GM18499 (cell line): ENCODE results near the gene NPAS3.

Experiments used
- ATAC-seq: cut with Tn5 transposase; IDR thresholded peaks from one replicate; pipeline ENCODE4 v1.9.1; 2021; ENCODE audit warnings: moderate number of reproducible peaks; ENCODE audit not compliant: insufficient read depth, unreplicated experiment

The NPAS3 gene

DNA sequence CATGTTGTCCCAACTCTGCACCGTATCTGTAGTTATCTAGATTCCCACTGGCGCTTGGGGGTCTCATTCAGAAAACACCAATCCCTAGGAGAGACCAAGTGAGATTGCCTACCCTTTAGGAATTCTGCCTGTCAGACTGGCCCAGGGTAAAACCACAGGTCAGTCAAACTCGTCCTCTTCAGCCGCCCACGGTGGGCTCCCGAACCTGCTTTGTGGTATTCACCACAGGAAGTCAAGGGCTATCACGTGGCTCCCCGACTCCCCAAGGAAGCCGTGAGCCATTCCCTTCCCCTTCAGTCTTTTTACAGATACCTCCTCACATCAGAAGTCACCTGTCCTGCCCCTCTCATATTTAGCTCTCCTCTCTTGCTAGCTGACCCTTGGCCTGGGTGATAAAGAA lies 852.3 kb downstream of the NPAS3 start:
- no peak for ATAC-seq

DNA sequence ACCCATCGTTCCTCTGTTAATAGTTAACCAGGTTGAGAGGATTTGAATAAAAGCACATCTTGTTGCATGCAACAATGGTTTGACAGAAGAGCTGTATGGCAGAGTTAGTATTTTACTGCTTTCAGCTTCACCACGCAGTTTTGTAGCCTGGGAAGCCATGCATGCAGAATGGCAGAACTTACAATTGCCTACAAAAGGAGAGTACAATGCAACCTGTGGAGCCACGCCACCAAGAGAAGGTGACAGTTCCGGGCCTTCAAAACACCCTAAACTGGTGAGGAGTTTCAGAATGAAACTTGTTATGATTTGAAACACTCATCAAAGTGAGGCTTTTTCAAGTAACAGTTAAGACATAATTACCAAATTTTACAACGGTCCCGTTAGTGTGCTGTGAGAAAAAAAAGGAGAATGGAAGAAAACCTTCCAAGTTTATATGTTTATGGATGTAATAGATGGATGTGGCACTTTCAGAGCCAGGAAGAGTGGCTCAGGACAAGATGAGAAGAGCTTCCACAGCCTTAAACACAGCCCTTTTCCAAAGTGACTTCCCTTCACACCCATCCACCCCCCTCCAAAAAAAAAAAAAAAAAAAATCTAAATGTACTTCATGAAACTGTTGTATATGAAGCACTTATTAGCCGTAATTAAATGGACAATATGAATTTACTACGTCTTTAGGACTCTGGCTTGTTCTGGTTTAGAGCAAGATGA lies 853.5 kb downstream of the NPAS3 start:
- peak; percentile 72 for ATAC-seq

DNA sequence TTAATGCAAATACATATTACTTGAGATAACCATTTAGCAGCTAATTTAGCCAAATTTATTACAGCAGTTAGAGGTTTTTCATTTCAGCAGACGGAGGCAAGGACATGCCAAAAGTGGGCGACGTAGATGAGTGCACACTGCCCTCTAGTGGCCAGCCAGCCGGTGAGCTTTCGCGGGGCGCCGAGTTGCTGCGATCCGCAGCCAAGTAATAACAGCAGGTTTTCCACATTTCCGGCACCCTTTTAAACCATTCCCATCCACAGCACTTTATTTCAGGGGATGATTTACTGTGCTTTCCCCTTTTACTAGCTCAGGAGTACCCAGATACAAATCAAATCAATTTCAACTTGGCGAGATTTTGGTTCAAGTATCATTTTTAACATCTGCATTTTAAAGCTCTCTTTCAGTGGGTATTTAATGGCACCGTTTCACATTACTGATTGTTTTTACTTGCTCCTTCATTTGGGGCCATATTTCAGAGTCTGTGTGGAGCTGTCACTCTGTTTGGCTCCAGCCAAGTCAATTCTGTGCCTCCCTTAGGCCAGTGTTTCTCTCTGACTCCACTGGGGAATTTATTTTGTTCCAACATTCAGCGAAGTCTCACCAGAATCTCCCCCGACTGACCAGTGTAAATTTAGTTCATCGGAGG lies 854.2 kb downstream of the NPAS3 start:
- peak; percentile 35 for ATAC-seq

DNA sequence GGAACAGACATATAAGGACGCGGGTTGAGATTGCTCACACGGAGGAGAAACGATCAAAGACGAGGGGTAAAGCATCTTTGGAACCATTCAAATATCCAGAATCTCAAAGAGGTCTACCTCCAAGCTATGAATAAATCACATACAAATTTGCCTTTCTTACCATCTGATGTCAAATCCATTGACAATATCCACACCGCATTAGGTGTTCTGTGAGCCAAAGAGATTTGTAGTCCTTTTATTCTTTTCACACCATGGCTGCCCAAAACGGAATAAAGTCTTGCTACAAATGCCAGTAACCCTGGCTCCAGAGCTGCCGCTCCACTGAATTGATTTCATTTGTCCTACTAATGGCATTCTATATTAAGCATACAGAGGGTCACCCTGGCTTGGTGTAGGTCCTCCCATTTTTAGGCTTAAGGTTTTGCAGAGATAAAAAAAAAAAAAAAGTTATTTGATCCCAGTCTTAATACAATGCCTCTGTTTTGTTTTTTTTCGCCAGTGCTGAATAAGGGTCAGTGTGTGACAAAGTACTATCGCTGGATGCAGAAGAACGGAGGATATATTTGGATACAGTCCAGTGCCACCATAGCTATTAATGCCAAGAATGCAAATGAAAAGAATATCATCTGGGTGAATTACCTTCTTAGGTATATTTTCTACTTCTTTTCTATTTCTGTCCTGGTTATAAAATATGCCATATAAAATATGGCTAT lies 854.9 kb downstream of the NPAS3 start:
- ATAC-seq, result no peak

DNA sequence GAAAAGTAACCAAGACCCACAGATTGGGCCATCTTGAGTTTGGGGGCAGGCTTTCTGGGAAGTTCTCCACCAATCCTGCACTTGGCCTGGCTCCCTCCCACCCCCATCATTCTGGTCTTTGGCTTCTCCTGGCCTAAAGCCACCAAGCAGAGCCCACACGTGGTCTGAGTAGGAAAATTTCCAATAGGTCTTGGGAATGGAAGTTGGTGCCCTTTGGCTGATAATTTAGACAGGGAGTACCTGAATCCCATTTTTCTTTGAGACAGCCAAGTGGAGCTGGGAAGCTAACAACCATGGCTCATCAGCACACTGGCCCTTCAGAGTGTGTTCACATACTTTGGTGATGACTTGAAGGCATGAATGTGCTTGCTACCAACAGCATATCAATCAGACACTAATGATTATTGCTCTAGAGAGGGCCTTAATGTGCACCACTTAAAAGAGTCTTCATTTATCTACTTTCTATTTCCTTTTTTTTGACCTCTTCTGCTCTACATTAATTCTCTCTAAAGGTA lies 856.2 kb downstream of the NPAS3 start:
- no peak for ATAC-seq

DNA sequence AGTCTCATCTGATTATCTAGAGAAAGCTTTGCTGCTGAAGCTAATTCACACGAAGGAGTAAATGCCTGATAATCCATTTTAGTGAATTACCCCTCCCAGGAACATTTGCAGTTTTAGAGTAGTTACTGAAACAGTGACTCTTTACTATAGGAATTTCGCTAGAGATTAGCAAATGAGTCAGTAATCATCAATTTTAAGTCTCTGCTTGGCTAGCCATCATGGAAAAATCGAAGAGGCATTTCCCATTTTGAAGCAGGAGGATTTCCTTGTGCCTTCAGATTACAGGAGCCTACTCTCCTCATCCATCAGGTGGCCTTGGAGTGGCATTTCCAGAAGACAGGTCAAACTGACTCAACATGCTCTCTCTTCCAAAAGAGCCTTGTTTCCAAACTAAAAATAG lies 857.7 kb downstream of the NPAS3 start:
- ATAC-seq, result no peak

DNA sequence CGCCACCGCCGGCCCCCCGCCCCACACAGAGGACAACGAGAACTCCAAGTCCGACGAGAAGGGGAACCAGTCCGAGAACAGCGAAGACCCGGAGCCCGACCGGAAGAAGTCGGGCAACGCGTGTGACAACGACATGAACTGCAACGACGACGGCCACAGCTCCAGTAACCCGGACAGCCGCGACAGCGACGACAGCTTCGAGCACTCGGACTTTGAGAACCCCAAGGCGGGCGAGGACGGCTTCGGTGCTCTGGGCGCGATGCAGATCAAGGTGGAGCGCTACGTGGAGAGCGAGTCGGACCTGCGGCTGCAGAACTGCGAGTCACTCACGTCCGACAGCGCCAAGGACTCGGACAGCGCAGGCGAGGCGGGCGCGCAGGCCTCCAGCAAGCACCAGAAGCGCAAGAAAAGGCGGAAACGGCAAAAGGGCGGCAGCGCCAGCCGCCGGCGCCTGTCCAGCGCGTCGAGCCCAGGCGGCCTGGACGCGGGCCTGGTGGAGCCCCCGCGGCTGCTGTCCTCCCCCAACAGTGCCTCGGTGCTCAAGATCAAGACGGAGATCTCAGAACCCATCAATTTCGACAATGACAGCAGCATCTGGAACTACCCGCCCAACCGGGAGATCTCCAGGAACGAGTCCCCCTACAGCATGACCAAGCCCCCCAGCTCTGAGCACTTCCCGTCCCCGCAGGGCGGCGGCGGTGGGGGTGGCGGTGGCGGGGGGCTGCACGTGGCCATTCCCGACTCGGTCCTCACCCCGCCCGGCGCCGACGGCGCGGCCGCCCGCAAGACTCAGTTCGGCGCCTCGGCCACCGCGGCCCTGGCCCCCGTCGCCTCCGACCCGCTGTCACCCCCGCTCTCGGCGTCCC lies 861.3 kb downstream of the NPAS3 start:
- ATAC-seq, result no peak

DNA sequence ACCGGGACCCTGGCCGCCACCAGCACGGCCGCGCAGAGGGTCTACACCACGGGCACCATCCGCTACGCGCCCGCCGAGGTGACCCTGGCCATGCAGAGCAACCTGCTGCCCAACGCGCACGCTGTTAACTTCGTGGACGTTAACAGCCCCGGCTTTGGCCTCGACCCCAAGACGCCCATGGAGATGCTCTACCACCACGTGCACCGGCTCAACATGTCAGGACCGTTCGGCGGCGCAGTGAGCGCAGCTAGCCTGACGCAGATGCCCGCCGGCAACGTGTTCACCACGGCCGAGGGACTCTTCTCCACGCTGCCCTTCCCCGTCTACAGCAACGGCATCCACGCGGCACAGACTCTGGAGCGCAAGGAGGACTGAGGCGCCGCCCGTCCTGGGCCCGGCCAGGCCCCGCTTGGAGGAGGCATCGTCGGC lies 862.1 kb downstream of the NPAS3 start:
- no peak for ATAC-seq

DNA sequence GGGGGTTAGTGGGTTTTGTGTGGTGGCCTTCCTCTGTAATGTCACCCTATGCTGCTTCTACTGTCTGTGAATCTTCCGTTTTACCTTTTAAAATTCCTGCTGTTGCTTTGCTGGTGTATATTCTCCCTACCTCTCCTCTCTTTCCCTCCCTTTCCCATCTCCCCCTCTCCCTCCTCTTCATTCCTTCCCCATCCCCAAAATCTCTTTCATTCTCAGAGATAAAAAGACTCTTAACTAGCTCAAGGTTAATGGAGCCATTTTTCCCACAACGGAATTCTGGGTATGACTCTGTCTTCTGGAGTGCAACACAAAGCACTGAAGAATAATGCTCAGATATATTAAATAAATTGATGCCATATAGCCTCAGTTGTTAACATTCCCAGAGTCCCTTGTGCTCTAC lies 864.1 kb downstream of the NPAS3 start:
- no peak for ATAC-seq

DNA sequence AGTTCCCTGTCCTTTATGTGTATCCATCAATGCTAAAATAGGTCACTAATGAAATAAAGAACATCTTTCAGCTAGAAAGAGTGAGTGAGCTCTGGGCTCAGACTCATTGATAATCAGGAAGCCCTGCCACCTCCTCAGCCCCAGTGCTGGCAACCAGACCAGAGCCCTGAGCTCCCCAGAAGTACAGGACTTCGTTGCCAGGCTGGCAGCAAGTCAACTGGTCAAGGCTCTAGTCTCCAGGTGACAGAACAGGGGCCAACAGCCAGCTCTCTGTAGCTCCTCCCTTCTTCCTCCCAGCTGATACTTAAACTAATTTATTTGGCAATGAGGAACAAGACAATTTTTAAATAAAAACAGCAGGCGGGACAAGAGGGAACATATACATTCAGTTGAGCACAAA lies 866.9 kb downstream of the NPAS3 start:
- no peak for ATAC-seq

DNA sequence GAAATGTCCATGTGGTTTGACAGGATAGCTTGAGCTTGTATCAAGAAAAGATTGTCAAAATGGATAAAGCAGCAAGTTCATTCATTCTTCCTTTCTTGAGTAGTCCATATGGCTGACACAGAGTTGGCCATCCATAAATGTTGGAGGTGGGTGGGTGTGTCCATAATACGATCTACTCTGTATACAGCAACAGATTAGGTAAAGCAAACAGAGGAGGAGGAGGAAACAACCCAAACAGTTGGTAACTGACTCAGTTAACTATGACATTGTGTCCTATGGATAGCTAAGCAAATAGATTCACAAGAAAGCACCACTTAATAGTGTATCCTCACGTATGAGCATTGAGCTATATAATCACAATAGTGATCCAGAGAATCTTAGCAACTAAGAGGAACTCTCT lies 868.2 kb downstream of the NPAS3 start:
- ATAC-seq, result no peak

DNA sequence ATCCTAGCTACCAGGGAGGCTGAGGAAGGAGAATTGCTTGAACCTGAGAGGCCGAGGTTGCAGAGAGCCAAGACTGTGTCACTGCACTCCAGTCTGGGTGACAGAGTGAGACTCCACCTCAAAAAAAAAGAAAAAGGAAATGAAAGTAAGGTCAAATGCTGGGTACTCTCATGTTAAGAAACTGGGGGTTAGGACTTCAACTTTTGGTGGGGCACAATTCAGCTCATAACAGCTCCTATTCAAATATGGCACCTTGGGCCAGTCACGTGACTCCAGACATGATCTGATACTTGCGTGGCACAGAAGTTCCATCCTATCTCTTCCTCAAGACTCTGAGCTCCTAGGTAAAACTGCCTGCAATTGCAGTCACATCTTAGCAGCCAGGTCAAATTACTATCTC lies 869.5 kb downstream of the NPAS3 start:
- ATAC-seq, result no peak

DNA sequence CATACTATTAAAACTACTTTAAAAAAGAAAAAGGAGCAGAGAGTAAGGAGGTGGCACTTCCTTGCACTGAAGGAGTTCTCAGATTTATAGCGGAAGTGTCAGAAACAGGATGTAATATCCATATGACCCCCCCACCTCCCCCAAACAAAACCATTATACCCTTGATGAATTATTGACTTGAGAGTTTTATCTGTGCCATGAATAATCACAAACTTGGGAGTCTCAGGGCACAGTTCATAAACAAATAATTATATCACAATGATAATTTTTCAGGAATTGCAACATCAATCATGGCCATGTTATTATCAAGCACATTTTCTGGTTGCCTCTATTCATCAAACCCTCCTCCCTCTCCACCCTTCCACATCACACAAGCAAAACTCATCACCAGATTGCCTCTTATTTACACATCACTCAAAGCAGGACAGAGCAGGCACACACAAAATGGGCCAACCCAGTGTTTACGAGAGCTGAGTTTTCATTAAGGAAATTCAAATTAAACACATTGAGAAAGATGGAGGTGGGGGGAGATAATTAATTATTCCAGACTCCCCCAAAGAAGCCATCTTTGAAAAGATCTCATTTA lies 870.8 kb downstream of the NPAS3 start:
- ATAC-seq, result no peak

DNA sequence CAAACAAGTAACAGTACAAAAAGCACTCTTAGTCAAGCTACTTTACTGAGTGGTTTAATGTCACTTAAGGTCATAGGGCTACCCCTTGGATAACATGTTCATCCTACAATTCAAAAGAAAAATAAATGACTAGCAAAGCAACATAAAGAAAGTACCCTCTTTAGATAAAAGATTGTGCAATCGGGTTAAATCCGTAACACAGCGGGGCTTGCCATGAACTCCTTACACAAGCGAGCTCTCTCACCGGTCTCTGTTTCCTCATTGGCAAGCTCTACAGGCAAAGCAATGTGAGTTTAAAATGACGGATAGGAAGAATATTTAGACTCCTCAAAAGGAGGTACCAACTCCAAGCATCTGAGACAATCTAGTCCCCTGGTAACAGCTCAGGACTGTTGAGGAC lies 871.6 kb downstream of the NPAS3 start:
- ATAC-seq, result no peak

DNA sequence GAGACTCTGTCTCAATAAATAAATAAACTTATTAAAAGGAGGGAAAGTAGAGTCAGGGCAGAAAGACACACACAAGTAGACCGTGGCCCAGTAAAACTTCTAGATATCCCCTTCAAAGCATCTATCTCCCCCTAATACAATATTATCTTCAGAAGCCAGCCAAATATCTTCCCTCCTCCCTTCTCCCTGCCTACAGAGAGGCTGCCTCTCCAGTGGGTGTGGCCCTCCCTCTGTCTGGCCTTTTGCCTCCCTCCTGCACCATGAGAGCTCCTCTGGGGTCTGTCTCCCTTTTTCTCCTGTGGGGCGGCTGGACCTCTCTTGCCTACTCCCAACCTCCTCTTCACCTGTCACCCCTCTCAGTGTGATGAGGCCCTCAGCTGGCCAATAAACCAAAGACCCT lies 873.0 kb downstream of the NPAS3 start:
- no peak for ATAC-seq

DNA sequence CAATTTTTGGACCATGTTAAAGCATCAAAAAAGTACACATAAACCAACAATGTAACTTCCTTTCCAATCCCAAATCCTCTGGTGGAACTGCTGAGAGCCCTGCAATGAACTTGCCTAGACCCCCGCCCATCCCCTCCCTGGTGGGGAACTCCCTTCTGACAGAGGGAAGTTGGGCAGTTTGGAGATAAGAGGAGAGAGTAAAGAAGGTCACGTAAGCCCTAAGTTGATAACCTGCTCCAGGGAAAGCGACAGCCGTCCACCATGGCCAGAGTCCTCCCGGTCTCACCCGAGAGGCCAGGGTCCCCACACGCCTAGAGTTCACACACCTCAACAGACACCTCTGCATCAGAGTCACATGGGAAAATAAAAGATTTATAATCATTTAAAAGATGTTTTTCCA lies 873.5 kb downstream of the NPAS3 start:
- ATAC-seq, result no peak

DNA sequence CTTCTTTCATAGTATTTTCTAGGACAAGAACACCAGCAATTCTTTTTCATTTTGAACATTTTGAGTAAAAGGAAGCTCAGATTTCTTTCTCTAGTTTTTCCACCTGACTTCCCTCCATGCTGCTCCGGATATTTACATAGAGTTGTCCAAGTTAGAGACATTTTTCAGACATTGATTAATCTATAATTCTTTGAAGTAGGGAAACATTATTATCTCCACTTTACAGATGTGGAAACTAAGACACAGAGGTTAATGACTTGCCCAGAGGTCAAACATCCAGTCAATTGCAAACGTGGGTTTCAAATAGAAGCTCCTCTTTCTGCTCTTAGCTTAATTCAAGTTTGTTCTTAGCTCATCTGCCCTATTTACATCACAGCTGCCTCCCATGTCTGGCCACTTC lies 873.9 kb downstream of the NPAS3 start:
- no peak for ATAC-seq

DNA sequence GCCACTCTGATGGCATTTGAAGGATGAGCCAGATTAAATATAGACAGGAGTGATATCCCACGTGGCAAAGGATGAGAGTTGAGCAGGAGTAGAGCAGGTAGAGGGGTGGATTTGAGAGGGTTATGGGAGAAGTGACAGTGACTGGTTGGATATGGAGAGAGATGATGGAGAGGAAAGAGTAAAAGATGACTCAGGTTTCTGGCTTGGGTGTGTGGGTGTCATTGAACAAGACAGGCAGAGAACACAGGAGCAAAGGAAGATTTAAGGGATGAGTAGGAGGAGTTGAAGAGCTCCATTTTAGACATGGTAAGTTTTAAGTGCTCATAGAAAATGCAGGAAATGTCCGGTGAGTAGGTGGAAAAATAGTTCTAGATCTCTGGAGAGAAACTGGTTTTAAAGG lies 875.3 kb downstream of the NPAS3 start:
- no peak for ATAC-seq

DNA sequence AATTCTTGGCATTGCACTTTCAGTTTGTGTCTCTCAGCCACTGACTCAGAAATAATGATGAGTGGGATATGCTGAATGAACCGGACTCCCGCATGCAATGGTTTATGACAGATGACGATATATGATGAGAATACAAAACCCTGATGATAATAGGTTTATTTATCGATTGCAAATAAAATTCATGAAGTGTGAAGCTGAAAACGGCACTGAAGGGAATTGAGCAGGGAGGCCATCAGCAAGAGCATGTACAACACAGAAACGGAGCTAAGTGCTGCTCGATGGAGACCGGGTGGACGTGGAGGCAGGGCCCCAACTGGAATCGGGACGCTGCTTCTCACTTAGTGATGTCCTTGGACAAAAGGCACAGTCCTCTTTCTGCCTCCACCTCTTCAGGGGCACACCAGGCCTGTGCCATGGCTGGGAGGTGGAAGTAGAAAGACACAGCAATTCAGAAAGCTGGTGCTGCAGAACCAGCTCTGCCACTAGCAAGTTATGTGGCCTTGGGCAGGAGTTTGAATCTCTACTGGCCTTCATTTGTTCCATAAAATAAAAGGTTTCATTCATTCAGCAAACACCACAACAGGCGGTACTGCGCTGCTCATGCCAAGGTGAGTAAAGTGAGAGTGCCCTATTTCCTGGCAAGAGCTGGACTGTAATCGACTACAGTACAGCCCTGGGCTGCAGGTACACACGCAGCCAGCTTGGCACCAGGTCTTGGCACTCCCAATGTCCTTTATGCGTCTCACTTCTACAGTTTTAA lies 895.2 kb downstream of the NPAS3 start:
- ATAC-seq, result no peak
